Measurements from ENCODE around the gene DNAH5. TPM values are rescaled to one million over a fixed set of nuclear protein-coding genes. Genes with fewer than 3 reads are reported as not detected.

The DNAH5 gene
- total and polyA plus RNA-seq, 2 of the 8 experiments (the other 6 are each of a cell fraction or from before 2014, with no cell fraction given): 0.30 to 0.73 TPM

DNA sequence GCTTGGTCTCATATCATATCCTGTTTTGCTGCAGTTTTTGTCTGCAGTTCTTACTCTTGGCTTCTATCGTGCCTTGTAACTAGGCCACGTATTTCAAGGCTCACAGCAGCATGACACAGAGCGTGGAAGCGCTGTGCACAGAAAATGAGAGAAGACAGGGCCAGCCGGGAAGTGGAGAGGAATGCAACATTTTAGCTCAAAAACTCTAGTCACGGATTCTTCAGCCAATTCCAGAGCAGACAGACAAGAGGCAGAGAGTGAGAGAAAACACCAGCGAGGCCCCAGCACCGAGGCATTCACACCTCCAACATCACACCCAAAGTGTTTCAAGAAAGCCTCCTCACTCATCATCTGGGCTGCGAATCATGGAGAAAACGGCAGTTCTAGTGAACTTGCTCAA lies 160.8 kb downstream of the DNAH5 start:
- WGBS, 2 experiments (ENCODE audit: extremely low coverage in 1 of 2, insufficient coverage in 1 of 2, insufficient read length in 1 of 2, insufficient replicate concordance in 2 of 2, low coverage in 1 of 2, low lambda C conversion rate in 2 of 2, missing lambda C conversion rate in 1 of 2): 80% methylated on average over 10 of the region's 10 CpGs; no CpG with 5 or more reads in 1 of the 2 experiments
- Histone ChIP-seq H3K79me1 (ENCODE audit: low read depth, low read length) (no peaks in the 10 kb centered on the region), H2BK5ac (ENCODE audit: low read depth, low read length) (no peak overlapping the region), H3K4ac (replicated peaks; ENCODE audit: insufficient read length, low read depth, low read length) (no peak overlapping the region), H3K23ac (ENCODE audit: insufficient read length) (no peak overlapping the region), H2AK5ac (ENCODE audit: low read depth, low read length) (no peak overlapping the region), H2AFZ (ENCODE audit: low read length) (no peak overlapping the region), H4K91ac (replicated peaks; ENCODE audit: insufficient read length, low read length) (no peak overlapping the region), H3K14ac (ENCODE audit: insufficient read length) (no peak overlapping the region), H3K23me2 (ENCODE audit: low read depth, low read length) (no peaks in the 10 kb centered on the region), H3K4me2 (ENCODE audit: insufficient read depth in 1 of 2, low read depth in 2 of 2, low read length in 2 of 2) (no peak overlapping the region), H2BK15ac (ENCODE audit: low read length) (no peak overlapping the region), H2BK12ac (ENCODE audit: low read depth, low read length) (no peak overlapping the region), H3K9ac (replicated peaks in 1 of 4; ENCODE audit: extremely low read depth in 1 of 4, low read depth in 3 of 4, low read length in 3 of 4) (no peak overlapping the region), H4K5ac (ENCODE audit: insufficient read length, low read depth, low read length) (no peak overlapping the region), H3K4me1 (replicated peaks in 1 of 4; ENCODE audit: control insufficient read depth in 3 of 4, insufficient read depth in 4 of 4, low read length in 3 of 4) (no peaks in the 10 kb centered on the region), H4K8ac (ENCODE audit: extremely low read depth, insufficient read depth, low read length) (no peak overlapping the region), H3K27me3 (replicated peaks in 1 of 4; ENCODE audit: control insufficient read depth in 3 of 4, extremely low read depth in 1 of 4, insufficient read depth in 3 of 4, low read length in 3 of 4) (no peaks in the 10 kb centered on the region), H2BK20ac (ENCODE audit: low read length) (no peak overlapping the region), H2BK120ac (replicated peaks; ENCODE audit: low read depth, low read length) (no peak overlapping the region), H3K18ac (ENCODE audit: extremely low read depth, low read length) (no peak overlapping the region), H3K4me3 (ENCODE audit: extremely low read depth in 1 of 4, insufficient read depth in 2 of 4, low read depth in 3 of 4, low read length in 4 of 4) (no peak overlapping the region), H3K56ac (replicated peaks; ENCODE audit: insufficient read length, low read depth, low read length) (no peak overlapping the region), H3K36me3 (ENCODE audit: control insufficient read depth in 2 of 4, insufficient read depth in 4 of 4, low read length in 3 of 4) (no peaks in the 10 kb centered on the region), H4K20me1 (replicated peaks in 1 of 2; ENCODE audit: control insufficient read depth in 1 of 2, insufficient read depth in 2 of 2, low read length in 2 of 2) (no peaks in the 10 kb centered on the region), H3K27ac (ENCODE audit: low read depth, low read length) (no peak overlapping the region), H3K79me2 (ENCODE audit: control insufficient read depth in 1 of 2, insufficient read depth in 2 of 2, low read length in 2 of 2) (no peaks in the 10 kb centered on the region), H3K9me3 (ENCODE audit: insufficient read depth in 2 of 2, low read depth in 1 of 2, low read length in 1 of 2) (peaks cover 7 to 9% of the 10 kb centered on the region in 2 experiments; a peak in 1 of 4 replicates)
- DNase-seq (ENCODE audit: low read depth in 1 of 2, low spot score in 2 of 2) (no peak), FAIRE-seq (no peak)
- ChIA-PET POLR2A (ENCODE audit: partially characterized antibody) (no interaction called here), CTCF (ENCODE audit: partially characterized antibody) (no interaction called here)
- no peak for TF ChIP-seq YY1 (IDR thresholded peaks at IDR 0.05; ENCODE audit: low read depth, low read length)
- no peak for TF ChIP-seq TEAD4 (IDR thresholded peaks at IDR 0.05; ENCODE audit: low read depth, low read length)
- TF ChIP-seq TCF12 (IDR thresholded peaks at IDR 0.05; ENCODE audit: low read depth, low read length): no peak
- no peak for TF ChIP-seq HDAC2 (IDR thresholded peaks at IDR 0.05; ENCODE audit: borderline replicate concordance in 1 of 2, low read depth in 2 of 2, low read length in 2 of 2)
- TF ChIP-seq, protein P1, sequence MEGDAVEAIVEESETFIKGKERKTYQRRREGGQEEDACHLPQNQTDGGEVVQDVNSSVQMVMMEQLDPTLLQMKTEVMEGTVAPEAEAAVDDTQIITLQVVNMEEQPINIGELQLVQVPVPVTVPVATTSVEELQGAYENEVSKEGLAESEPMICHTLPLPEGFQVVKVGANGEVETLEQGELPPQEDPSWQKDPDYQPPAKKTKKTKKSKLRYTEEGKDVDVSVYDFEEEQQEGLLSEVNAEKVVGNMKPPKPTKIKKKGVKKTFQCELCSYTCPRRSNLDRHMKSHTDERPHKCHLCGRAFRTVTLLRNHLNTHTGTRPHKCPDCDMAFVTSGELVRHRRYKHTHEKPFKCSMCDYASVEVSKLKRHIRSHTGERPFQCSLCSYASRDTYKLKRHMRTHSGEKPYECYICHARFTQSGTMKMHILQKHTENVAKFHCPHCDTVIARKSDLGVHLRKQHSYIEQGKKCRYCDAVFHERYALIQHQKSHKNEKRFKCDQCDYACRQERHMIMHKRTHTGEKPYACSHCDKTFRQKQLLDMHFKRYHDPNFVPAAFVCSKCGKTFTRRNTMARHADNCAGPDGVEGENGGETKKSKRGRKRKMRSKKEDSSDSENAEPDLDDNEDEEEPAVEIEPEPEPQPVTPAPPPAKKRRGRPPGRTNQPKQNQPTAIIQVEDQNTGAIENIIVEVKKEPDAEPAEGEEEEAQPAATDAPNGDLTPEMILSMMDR (IDR thresholded peaks at IDR 0.05; ENCODE audit: control extremely low read depth in 1 of 3, insufficient read depth in 1 of 3, low read depth in 1 of 3, low read length in 3 of 3): no peak
- no peak for TF ChIP-seq JUND (IDR thresholded peaks at IDR 0.05; ENCODE audit: low read length)
- no peak for TF ChIP-seq SIN3A (conservative IDR thresholded peaks at IDR 0.05 in 1 of 2, IDR thresholded peaks at IDR 0.05 in 1 of 2; ENCODE audit: low read depth in 1 of 2, low read length in 2 of 2)
- no peak for TF ChIP-seq CHD2 (IDR thresholded peaks at IDR 0.05; ENCODE audit: low read length)
- TF ChIP-seq CHD1 (IDR thresholded peaks at IDR 0.05; ENCODE audit: low read depth, low read length): no peak

Data from H1 (cell line).